ENCODE data around the gene HGS.

HGS gene

DNA sequence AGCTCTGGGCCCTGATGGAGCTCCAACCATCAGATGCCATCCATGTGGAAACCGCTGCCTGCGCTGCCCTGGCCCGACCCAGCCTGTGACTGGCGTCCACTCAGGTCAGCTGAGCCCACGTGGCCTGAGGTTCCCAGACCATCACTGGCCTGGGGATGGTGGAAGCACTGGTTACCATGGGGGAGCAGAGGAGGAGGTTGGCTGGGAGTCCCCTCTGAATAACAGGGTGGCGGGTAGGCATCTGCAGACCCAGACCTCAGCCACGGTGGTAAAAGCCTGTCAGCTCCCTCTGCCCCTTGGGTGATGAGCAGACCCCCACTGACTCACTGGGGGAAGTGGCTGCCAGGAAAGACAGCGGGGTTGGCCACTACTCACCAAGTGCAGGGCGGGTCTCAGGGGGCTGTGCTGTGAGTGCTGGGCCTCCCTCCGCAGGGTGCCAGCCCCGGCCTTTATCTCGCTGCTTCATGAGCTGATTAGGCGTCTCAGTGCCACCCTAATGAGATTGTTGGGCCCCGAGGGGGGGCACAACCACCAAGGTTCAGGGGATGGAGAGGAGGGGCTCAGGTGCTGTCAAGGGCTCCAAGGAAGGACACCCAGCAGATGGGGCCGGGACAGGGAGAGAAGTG, 27.6 kb upstream of the HGS start, which contains the start of gene PDE6G:
Gene PDE6G (minus strand): TSS at position 425 of the 626 bp plus-strand sequence. CDS start 3,237 bp downstream, outside the sequence.
- Histone ChIP-seq H3K36me3 (ENCODE audit: control insufficient read depth in 2 of 2, insufficient read depth in 2 of 2, low read length in 2 of 2) (no peaks in the 10 kb centered on the region), H3K4me3 (ENCODE audit: low read length in 2 of 2) (no peak within 1 kb of the TSS), H3K9me3 (ENCODE audit: control insufficient read depth in 2 of 2, low read length in 2 of 2) (no peaks in the 10 kb centered on the region), H3K27ac (ENCODE audit: low read depth in 2 of 2, low read length in 2 of 2) (no peak within 1 kb of the TSS), H3K4me1 (ENCODE audit: control insufficient read depth in 2 of 2, insufficient read depth in 2 of 2, low read length in 2 of 2) (no peaks in the 10 kb centered on the region), H3K9ac (ENCODE audit: low read depth in 1 of 2, low read length in 2 of 2) (no peak within 1 kb of the TSS), H3K27me3 (ENCODE audit: control insufficient read depth in 2 of 2, insufficient read depth in 2 of 2, low read length in 2 of 2) (no peaks in the 10 kb centered on the region)

DNA sequence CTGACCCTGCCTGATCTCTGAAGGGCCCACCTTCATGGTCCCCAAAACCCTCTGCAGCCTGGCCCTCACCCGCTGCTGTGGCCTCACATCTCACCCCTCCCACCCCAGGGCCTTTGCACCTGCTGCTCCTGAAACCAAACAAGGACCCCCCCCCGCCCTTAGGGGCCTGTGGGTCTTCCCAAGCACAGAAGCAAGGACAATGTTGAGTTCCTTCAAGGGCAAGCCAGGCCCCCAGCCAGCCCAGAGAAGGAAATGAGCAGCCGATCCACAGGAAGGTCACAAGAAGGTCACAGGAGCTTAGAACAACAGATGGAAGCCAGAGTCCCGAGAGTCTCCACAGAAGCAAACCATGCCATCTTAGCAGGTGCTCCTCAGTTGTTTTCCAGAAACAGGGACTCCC, 27.0 kb upstream of the HGS start:
- Histone ChIP-seq H3K27ac (ENCODE audit: low read depth in 2 of 2, low read length in 2 of 2) (no peak overlapping the region), H3K4me1 (ENCODE audit: control insufficient read depth in 2 of 2, insufficient read depth in 2 of 2, low read length in 2 of 2) (no peaks in the 10 kb centered on the region), H3K9ac (ENCODE audit: low read depth in 1 of 2, low read length in 2 of 2) (no peak overlapping the region), H3K4me3 (ENCODE audit: low read length in 2 of 2) (no peak overlapping the region), H3K9me3 (ENCODE audit: control insufficient read depth in 2 of 2, low read length in 2 of 2) (no peaks in the 10 kb centered on the region), H3K36me3 (ENCODE audit: control insufficient read depth in 2 of 2, insufficient read depth in 2 of 2, low read length in 2 of 2) (no peaks in the 10 kb centered on the region), H3K27me3 (ENCODE audit: control insufficient read depth in 2 of 2, insufficient read depth in 2 of 2, low read length in 2 of 2) (no peaks in the 10 kb centered on the region)

DNA sequence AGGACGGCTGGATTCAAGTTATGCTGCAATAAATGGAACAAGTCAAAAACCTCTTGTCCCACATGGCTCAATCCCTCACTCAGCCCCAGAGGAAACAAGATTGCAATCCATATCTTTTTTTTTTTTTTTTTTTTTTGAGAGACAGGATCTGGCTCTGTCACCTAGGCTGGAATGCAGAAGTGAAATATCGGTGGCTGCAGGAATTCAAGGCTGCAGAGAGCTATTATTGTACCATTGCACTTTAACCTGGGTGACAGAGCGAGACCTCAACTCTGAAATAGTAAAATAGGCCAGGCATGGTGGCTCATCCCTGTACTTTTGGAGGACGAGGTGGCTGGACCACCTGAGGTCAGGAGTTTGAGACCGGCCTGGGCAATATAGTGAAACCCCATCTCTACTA, 24.8 kb upstream of the HGS start:
- H3K4me3 ChIP-seq (ENCODE audit: low read length in 2 of 2): no peak overlapping the region
- no peak overlapping the region for H3K27ac ChIP-seq (ENCODE audit: low read depth in 2 of 2, low read length in 2 of 2)
- H3K4me1 ChIP-seq (ENCODE audit: control insufficient read depth in 2 of 2, insufficient read depth in 2 of 2, low read length in 2 of 2): no peaks in the 10 kb centered on the region
- no peak overlapping the region for H3K9ac ChIP-seq (ENCODE audit: low read depth in 1 of 2, low read length in 2 of 2)
- no peaks in the 10 kb centered on the region for H3K9me3 ChIP-seq (ENCODE audit: control insufficient read depth in 2 of 2, low read length in 2 of 2)
- peaks cover 0 to under 1% of the 10 kb centered on the region in 2 donors for H3K36me3 ChIP-seq (ENCODE audit: control insufficient read depth in 2 of 2, insufficient read depth in 2 of 2, low read length in 2 of 2)
- H3K27me3 ChIP-seq (ENCODE audit: control insufficient read depth in 2 of 2, insufficient read depth in 2 of 2, low read length in 2 of 2): no peaks in the 10 kb centered on the region

DNA sequence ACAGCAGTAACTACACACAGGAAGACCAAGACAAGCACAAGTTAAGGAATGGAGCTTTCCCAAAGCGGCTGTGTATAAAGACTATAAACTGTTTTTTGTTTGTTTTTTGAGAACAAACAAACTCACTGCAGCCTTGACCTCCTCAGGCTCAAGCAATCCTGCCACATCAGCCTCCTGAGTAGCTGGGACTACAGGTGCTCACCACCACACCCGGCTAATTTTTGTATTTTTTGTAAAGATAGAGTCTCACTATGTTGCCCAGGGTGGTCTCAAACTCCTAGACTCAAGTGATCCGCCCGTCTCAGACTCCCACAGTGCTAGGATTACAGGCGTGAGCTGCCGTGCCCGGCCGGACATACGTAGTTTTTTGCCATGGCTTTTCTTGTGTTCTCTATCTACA, 23.4 kb upstream of the HGS start:
- H3K9me3 ChIP-seq (ENCODE audit: control insufficient read depth in 2 of 2, low read length in 2 of 2): no peaks in the 10 kb centered on the region
- no peaks in the 10 kb centered on the region for H3K27me3 ChIP-seq (ENCODE audit: control insufficient read depth in 2 of 2, insufficient read depth in 2 of 2, low read length in 2 of 2)
- no peak overlapping the region for H3K4me3 ChIP-seq (ENCODE audit: low read length in 2 of 2)
- H3K4me1 ChIP-seq (ENCODE audit: control insufficient read depth in 2 of 2, insufficient read depth in 2 of 2, low read length in 2 of 2): peaks cover 2% of the 10 kb centered on the region in 2 donors
- no peak overlapping the region for H3K9ac ChIP-seq (ENCODE audit: low read depth in 1 of 2, low read length in 2 of 2)
- no peak overlapping the region for H3K27ac ChIP-seq (ENCODE audit: low read depth in 2 of 2, low read length in 2 of 2)
- peaks cover 0 to 3% of the 10 kb centered on the region in 2 donors for H3K36me3 ChIP-seq (ENCODE audit: control insufficient read depth in 2 of 2, insufficient read depth in 2 of 2, low read length in 2 of 2)

DNA sequence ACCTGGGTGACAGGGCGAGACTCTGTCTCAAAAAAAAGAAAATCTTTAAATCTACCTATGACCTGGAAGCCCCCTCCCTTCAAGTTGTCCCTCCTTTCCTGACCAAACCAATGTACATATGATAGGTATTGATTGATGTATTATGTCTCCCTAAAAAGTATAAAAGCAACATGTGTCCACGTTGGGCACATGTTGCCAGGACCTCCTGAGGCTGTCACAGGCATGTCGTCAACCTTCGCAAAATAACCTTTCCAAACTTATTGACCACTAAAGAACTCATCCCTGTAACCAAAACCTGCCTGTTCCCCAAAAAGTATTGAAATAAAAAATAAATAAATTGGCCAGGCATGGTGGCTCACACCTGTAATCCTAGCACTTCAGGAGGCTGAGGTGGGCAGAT, 21.8 kb upstream of the HGS start:
- Histone ChIP-seq H3K4me3 (ENCODE audit: low read length in 2 of 2) (no peak overlapping the region), H3K9me3 (ENCODE audit: control insufficient read depth in 2 of 2, low read length in 2 of 2) (no peaks in the 10 kb centered on the region), H3K36me3 (ENCODE audit: control insufficient read depth in 2 of 2, insufficient read depth in 2 of 2, low read length in 2 of 2) (peaks cover 0 to 3% of the 10 kb centered on the region in 2 donors), H3K27me3 (ENCODE audit: control insufficient read depth in 2 of 2, insufficient read depth in 2 of 2, low read length in 2 of 2) (no peaks in the 10 kb centered on the region), H3K9ac (ENCODE audit: low read depth in 1 of 2, low read length in 2 of 2) (no peak overlapping the region), H3K27ac (ENCODE audit: low read depth in 2 of 2, low read length in 2 of 2) (no peak overlapping the region), H3K4me1 (ENCODE audit: control insufficient read depth in 2 of 2, insufficient read depth in 2 of 2, low read length in 2 of 2) (peaks cover 7 to 10% of the 10 kb centered on the region in 2 donors)

DNA sequence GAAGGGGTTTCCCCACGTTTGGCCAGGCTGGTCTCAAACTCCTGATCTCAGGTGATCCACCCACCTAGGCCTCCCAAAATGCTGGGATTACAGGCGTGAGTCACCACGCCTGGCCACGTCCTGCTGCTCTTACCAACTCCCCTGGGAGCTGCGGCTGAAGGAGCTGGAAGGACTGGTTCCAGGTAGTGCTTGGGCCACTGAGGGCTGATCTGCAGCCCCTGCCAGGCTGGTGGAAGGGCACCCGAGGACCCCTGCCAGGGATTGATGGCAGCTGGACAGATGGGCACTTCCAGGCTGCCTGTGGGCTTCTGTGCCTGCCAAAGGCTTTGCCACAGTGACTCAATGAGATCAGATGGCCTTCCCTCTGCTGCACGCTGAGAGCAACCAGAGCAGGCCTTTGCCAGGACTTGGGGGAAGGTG, 19.8 kb upstream of the HGS start:
- Histone ChIP-seq H3K9me3 (ENCODE audit: control insufficient read depth in 2 of 2, low read length in 2 of 2) (no peaks in the 10 kb centered on the region), H3K4me3 (ENCODE audit: low read length in 2 of 2) (no peak overlapping the region), H3K27ac (ENCODE audit: low read depth in 2 of 2, low read length in 2 of 2) (no peak overlapping the region)

DNA sequence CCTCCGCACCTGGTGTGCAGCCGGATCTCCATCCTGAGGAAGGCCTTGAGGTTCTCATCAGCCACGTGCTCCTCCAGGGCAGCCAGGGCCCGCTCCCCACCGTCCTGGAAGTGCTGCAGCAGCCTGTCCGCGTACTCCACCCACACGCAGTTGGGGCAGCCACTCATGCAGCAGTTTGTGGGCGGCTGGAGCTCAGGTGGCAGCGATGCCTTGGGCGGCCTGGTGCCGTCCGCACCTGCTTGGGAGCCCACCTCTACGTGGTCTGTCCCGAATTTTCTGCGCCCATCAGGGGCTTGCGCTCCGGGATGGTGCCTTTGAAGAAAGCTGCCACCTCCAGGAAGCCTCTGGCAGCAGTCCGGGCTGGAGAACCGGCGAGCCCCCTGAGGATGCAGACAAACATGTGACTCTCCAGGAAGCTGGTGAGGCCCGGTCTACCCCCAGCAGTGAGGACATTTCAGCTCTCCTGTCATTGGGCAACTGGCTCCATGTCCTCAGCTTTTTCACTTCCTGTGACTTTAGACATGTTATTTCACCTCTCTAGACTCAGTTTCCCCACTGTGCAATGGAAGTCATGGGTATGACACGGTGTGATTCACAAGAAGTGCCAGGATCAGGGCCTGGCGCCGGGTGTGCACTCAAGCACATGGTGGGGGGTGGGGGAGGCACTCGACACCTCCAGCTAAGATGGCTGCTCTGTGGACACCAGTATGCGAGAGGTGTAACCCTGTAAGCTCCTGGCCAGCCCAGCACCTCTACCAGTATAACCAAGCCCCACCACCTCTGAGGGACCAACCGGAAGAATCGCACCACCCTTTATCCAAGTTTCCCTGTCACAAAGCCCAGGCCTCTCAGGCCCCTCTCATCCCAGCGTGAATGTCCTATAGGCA, 18.4 kb upstream of the HGS start:
- Histone ChIP-seq H3K4me1 (ENCODE audit: control insufficient read depth in 2 of 2, insufficient read depth in 2 of 2, low read length in 2 of 2) (peaks cover 10 to 12% of the 10 kb centered on the region in 2 donors), H3K4me3 (ENCODE audit: low read length in 2 of 2) (peak overlapping the region; percentile 82 to 95), H3K27ac (ENCODE audit: low read depth in 2 of 2, low read length in 2 of 2) (peak overlapping the region; percentile 75 to 91), H3K27me3 (ENCODE audit: control insufficient read depth in 2 of 2, insufficient read depth in 2 of 2, low read length in 2 of 2) (no peaks in the 10 kb centered on the region), H3K9ac (ENCODE audit: low read depth in 1 of 2, low read length in 2 of 2) (peak overlapping the region; percentile 90 to 92), H3K9me3 (ENCODE audit: control insufficient read depth in 2 of 2, low read length in 2 of 2) (no peaks in the 10 kb centered on the region), H3K36me3 (ENCODE audit: control insufficient read depth in 2 of 2, insufficient read depth in 2 of 2, low read length in 2 of 2) (peaks cover 7 to 8% of the 10 kb centered on the region in 2 donors)

More for the DNA sequence above, 19.8 kb upstream of the HGS start:
- Histone ChIP-seq H3K4me1 (ENCODE audit: control insufficient read depth in 2 of 2, insufficient read depth in 2 of 2, low read length in 2 of 2) (peaks cover 10 to 12% of the 10 kb centered on the region in 2 donors), H3K36me3 (ENCODE audit: control insufficient read depth in 2 of 2, insufficient read depth in 2 of 2, low read length in 2 of 2) (peaks cover 0 to 3% of the 10 kb centered on the region in 2 donors), H3K27me3 (ENCODE audit: control insufficient read depth in 2 of 2, insufficient read depth in 2 of 2, low read length in 2 of 2) (no peaks in the 10 kb centered on the region), H3K9ac (ENCODE audit: low read depth in 1 of 2, low read length in 2 of 2) (no peak overlapping the region)

DNA sequence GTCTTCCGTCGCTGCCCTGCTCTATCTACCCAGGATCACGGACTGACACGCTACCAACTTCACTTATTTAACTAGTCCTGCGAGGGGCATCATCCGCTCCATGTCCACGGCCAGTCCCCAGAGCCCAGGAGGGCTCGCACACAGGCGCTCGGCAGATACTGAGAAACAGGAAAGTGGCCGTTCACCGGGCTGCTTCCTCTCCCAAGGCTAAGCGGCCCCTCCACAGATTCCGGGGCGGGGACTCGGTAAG, 17.8 kb upstream of the HGS start:
- peak overlapping the region; percentile 82 to 95 for H3K4me3 ChIP-seq (ENCODE audit: low read length in 2 of 2)
- H3K9ac ChIP-seq (ENCODE audit: low read depth in 1 of 2, low read length in 2 of 2): peak overlapping the region; percentile 90 to 92
- H3K4me1 ChIP-seq (ENCODE audit: control insufficient read depth in 2 of 2, insufficient read depth in 2 of 2, low read length in 2 of 2): peaks cover 10 to 12% of the 10 kb centered on the region in 2 donors
- no peaks in the 10 kb centered on the region for H3K9me3 ChIP-seq (ENCODE audit: control insufficient read depth in 2 of 2, low read length in 2 of 2)
- H3K27me3 ChIP-seq (ENCODE audit: control insufficient read depth in 2 of 2, insufficient read depth in 2 of 2, low read length in 2 of 2): no peaks in the 10 kb centered on the region
- peaks cover 7 to 11% of the 10 kb centered on the region in 2 donors for H3K36me3 ChIP-seq (ENCODE audit: control insufficient read depth in 2 of 2, insufficient read depth in 2 of 2, low read length in 2 of 2)
- H3K27ac ChIP-seq (ENCODE audit: low read depth in 2 of 2, low read length in 2 of 2): peak overlapping the region; percentile 75 to 91

DNA sequence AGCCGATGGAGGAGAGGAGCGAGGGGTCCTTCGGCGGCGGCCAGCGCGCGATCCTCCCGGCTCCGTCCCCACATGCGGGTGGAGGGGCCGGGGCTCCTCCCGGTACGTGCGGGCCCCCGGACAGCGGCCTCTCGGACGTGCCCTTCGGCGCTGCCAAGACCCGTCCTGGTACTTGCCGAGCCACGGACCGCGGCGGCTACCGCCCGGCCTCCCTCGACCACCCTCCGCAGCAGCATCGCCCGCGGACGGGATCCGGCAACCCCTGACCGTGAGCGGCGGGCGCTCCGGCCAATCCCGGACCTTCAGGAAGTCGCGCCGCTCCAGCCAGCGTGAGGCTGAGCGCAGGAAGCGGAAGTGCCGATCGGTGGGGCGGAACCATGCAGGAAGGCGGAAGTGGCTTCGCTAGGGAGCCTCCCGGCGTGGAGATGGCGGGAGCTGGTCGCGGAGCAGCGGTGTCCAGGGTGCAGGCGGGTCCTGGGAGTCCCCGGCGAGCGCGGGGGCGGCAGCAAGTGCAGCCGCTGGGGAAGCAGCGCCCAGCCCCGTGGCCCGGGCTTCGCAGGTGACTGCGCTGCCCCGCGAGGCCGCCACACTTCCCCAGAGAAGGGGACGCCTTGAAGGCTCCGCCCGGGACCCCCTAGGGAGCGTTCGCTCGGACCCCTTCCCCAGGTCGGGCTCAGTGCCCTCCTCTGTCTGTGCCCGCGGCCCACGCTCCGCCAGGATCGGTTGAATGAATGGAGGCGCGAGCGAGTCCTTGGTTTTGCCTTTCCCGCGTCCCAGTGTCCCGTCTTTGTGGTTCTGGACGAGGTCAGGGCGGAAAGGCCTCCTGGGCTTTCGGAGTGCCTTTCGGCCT, 17.2 kb upstream of the HGS start, which contains the start of the genes CCDC137 and OXLD1:
Gene CCDC137 (plus strand): TSS at position 396 of the 850 bp plus-strand sequence. CDS start 30 bp downstream, at position 426.
Gene OXLD1 (minus strand): TSS at position 264 of the 850 bp plus-strand sequence. CDS start 28 bp downstream, at position 236.
- H3K4me3 ChIP-seq (ENCODE audit: low read length in 2 of 2): peak within 1 kb of the TSS; percentile 82 to 95
- no peaks in the 10 kb centered on the region for H3K9me3 ChIP-seq (ENCODE audit: control insufficient read depth in 2 of 2, low read length in 2 of 2)
- H3K27me3 ChIP-seq (ENCODE audit: control insufficient read depth in 2 of 2, insufficient read depth in 2 of 2, low read length in 2 of 2): no peaks in the 10 kb centered on the region
- peak within 1 kb of the TSS; percentile 75 to 91 for H3K27ac ChIP-seq (ENCODE audit: low read depth in 2 of 2, low read length in 2 of 2)
- H3K9ac ChIP-seq (ENCODE audit: low read depth in 1 of 2, low read length in 2 of 2): peak within 1 kb of the TSS; percentile 90 to 92
- peaks cover 12 to 16% of the 10 kb centered on the region in 2 donors for H3K36me3 ChIP-seq (ENCODE audit: control insufficient read depth in 2 of 2, insufficient read depth in 2 of 2, low read length in 2 of 2)
- H3K4me1 ChIP-seq (ENCODE audit: control insufficient read depth in 2 of 2, insufficient read depth in 2 of 2, low read length in 2 of 2): peaks cover 10 to 12% of the 10 kb centered on the region in 2 donors

Data from mucosa of rectum (tissue), 2 donors.